IPS-NIHi7 (cell line): Measurements from ENCODE around the gene CSNK2A3.
"Not testable (repeated sequence)": the region's sequence is repeated elsewhere in the genome, so short reads cannot be mapped to it uniquely, and the experiment has no call there.

Experiments
- DNase-seq: peaks from one replicate; pipeline ENCODE4 v3.0.0; 2012; ENCODE audit warnings: mixed read lengths; ENCODE audit errors: extremely low spot score

The CSNK2A3 gene

DNA sequence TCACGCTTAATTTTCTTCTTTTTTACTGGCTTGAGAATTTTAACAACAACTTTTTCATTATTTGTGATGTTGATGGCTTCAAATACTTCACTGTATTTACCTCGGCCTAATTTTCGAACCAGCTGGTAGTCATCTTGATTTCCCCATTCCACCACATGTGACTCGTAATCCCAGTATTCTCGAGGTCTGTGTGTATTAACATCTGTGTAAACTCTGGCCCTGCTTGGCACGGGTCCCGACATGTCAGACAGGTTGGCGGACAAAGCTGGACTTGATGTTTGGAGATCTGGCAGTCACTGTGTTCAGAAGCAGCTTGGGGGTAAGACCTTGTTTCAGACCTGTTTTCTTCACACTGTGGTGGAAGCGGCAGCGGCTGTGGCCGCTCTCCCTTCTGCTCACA lies at the start of gene CSNK2A3:
TSS of gene CSNK2A3 (minus strand) at position 373 of the 400 bp plus-strand sequence. CDS start at position 242, 131 bp downstream.
- DNase-seq = not testable (repeated sequence)

DNA sequence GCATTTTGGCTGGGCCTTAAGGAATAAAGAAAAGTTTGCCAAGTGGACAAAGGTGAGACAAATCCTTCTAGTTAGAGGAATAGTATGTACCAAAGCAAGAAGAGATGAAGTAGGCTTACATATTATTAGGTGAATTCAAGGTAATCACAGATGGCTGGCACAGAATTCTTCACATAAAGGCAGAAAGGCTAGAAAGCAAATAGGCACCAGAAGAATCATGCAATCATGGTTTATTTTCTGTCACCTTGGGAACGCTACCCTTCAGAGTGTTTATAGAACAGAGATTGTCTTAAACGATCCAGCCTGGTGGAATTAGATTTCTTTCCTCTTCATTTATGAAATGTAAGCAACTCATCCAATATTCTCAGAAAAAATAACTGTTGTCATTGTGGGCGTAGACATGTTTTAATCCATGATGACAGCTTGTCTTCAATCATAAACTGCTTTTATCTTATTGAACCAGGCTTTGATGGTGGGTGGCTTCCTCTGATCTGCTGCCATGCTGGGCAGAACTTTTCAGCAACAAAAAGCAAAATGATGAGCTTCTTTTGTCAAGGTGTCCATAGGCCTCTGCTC lies 49.0 kb upstream of the CSNK2A3 start:
- DNase-seq = no peak

DNA sequence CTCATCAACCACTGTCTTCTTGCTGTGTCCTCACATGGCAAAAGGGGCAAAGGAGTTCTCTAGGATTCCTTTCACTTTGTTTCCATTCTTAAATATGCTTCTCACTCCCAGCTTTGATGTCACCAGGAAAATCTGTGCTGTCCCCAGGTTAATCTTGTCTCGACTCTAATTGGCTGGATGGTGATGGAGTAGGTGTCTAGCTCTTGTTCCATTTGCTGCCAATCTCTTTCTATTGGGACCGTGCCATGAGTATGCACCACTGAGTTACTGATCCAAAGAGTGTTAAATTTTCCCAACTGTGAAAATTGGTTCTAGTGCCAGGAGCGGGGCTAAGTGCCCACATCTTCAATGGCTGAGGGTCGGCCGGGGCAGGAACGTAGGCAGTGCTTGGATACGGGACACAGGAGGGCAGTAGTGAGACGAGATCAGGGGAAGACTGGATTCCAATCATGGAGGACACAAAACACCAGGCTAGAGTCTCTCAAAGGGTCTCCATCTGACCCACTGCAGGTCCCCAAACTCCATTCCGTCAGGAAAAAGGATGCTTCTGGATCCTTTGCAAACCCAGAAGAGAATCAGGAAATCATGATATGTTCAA lies 47.7 kb upstream of the CSNK2A3 start:
- DNase-seq = peak; percentile 80

DNA sequence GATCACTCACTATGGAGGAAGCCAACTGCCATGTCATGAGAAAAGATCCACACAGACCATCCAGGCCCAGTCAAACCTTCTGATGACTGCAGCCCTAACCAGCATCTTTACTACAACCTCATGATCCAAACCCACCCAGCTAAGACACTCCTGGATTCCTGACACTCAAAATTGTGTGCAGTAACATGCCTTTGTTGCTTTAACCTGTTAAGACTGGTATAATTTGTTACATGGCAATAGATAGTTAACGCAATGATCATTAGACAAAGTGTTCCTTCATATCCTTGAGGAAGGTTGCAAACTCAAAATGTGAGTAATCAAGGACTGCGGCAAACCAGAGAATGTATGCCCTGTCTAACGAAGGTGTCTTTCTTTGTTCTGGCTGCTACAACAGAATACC lies 47.1 kb upstream of the CSNK2A3 start:
- no peak for DNase-seq

DNA sequence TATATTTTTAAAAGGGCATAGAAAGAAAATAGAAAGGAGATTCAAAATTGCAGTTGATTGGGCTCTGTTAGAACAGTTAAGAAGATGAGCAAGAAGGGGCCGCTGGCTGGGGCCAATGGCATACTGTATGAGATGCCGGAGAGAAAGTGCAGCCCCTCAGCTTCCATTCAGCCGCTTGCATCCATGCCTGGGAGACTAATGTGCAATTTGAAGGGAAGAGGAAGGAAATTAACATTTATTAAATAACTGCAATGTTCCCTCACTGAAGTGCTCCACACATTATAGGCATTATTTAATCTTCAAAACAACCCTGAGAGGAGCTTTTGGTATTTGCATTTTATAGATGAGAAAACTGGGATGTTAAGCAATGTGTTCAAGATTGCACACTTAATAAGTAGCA lies 44.7 kb upstream of the CSNK2A3 start:
- DNase-seq = no peak

DNA sequence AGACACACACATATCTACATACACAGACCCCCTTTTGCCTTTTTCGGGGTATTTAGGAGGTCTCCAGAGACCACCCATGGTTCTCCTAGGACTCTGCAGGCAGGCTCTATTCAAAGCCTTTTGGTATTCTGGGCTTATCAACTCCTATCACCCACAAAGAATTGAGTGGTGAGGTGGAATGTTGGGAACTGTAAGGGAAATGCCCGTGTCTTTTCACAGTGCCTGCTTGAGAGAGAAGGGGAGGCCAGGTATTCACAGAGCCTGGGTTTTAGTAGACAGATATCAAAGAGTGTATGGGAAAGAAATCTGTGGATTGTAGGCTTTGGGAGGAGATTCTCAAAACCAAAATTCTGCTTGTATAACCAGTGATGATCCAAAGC lies 44.0 kb upstream of the CSNK2A3 start:
- no peak for DNase-seq

DNA sequence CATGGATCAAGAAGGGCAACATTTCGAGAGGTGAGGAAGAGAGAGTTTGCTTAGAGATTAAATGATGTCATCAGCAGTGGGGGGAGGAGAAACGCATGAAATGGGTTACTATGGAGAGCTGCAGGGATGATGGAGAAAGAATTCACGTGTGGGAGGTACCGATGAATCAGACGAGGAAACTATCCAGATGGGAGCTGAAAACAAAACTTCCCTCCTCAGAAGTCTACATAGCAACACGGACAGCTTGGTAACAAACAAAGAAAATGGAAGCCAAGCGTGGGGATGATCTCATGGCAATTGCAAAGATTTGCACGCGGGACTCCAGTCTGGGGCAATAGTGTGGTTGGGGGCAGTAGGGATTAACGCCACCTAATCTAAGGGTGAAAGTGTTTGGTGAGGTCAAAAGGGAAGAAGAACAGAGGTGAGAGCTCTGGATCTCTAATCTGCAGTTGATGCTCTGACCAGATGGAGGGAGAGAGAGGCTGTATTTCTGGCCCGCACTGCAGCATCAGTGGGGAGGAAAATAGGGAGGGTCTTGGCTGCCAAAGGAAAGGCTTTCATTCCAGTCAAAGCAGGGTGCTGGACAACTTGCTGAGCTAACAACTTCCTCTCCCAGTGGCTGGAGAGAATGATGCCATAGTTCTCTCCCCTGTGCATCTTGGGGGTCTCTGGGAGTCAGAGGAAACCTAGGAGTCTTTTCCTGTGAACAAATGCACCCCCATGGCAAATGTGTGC lies 43.4 kb upstream of the CSNK2A3 start:
- no peak for DNase-seq

DNA sequence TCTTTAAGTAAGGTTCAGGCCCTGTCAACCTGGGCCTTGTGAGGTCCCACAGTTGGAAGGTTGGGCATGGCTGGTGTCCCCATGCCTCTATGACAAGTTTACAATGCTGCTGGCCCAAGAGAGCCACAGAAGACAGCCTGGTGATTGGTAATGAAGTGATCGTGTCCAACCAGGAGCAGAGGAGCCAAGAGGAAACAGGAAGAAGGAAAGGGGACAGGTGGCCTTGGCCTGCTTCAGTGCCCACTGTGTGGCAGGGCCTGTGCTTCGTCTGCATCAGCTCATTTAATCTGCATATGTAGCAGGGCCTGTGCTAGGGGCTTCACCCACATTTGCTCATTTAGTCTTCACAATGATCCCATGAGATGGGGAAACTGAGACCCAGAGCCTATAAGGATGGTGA lies 42.1 kb upstream of the CSNK2A3 start:
- DNase-seq = no peak

DNA sequence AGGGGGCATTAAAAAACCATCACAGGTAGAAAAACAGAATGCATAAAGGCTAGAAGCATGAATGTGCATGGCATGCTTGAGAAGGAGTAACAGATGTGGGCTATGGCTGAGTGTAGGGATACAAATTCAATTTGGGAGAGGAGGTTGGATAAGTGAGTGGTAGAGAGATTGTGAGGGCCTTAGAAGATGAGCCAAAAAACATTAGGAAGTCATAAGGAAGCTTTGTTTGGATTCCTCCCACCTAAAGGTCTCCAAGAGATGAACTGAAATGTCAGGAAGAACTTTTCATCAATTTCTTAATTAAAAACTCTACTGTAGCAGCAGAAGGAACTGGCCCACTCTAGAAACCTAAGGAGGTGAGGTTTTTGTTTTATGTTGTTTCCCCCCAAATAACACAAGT lies 41.2 kb upstream of the CSNK2A3 start:
- DNase-seq = no peak

DNA sequence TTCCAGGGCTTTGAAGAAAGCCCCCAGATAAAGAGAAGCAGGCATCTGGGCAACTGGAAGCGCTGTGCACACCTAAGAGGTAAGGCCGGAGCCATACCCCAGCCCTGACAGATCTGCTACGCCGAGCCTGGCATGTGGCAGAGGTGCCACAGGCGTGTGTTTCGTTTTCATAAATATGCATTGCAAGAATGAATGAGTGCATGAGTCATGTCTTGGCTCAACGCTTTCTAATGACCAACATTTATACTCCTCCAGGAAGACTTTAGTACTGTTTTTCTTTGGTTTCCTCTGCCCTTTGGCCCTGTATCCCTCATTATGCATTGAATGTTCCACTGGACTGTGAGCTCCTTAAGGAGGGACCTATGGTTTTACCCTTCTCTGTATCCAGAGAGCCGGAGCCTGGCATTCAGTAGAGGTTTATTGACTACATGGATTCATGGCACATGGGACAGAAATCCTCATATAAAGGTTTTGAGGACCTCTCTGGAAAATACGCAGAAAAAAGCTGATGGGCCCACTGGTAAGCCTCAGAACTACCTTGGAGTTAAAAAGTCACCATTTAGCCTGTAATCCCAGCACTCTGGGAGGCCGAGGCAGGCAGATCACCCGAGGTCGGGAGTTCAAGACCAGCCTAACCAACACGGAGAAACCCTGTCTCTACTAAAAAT lies 38.9 kb upstream of the CSNK2A3 start:
- no peak for DNase-seq

DNA sequence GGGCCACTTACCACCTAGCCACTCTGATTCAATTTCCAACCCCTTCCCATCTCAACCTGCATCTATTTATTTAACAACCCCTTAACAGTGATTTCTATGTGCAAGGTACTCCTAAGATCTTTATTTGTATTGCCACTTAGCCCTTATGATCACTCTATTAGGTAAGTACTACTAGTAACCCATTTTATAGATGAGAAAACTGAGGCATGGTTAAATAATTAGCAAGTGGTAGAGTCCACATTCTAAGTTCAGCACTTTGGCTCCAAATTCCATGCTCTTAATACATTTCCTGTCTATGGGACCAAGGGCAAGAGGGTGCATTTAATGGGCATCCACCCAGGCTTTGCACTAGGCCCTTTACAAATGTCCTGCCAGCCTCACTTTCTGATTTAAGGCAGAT lies 38.1 kb upstream of the CSNK2A3 start:
- DNase-seq = no peak

DNA sequence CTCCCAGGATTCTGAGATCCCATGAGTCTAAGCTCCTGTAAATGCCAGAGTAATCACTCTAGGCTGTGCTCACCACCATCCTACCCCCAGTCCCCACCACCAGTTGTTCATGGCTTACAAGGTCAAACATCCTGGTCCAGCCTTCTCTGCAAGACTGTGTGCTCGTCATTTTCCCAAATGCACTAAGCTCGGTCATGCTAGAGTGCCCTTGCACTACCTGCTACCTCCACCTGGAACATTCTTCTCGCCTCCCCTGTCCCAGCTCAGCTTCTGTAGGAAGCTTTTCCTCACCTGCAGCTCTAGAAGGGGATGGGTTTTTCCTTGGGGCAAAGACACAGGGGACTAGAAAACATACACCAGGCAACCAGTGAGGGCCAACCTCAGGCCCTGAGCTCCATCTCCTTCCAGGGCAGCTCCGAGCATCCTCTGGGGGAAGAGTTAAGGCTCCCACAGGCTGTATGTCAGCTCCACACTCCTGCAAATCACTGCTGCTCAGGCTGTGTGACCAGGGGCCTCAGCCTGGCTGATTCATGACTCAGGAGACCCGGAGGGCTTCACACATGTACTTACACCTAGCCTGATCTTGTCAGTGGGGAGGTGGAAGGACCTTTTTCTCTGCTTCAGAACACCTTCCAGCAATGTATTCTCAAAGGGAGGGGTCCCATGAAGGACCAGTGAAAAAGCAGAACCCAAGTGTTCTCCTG lies 37.2 kb upstream of the CSNK2A3 start:
- DNase-seq = no peak

DNA sequence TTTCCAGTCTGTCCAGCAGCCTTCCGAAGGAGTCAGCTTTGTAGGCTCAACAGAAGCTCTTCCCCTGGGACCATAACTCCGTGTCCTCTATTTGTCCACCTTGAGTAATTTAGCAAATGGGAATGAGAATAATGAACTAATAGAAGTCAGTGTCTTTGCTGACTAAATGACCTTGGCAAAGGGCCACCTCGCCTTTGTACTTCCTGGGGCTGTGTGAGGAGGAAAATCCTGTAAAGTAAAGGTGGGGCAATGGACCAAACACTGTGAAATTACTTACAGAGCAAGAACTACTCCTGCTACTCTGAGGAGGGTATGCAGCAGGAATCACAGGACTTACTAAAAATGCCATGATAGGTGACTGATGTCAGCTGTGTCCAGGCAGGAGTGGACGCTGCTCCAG lies 36.2 kb upstream of the CSNK2A3 start:
- no peak for DNase-seq

DNA sequence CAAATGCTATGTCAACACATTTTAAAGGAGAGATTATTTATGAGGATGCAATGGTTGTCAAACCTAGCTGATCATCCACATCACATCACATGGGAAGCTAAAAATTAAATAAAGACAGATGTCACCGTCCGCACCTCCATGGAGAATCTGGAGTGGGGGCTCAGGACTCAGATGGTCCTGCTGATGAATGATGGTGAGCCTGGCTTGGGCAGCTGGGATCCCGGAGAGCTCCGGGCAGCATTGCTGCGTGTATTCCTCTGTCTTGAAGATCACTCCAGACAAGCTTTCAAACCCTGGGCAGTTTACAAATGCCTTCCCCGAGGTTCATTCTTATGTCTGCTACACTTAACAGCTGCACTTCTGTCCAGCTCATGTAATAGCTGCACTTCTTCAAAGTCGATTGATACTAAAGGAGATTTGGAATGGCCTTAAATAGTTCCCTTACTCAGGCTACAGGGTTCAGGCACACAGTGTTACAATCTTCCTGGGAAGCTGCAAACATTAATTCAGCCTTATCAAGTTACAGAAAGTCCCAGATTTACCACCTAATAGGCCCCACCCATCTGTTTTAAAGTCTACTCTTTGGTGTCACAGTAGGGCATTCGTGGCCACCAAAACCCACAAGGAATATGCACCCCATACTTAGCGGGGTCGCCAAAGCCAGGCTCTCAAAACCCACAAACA lies 34.7 kb upstream of the CSNK2A3 start:
- no peak for DNase-seq

DNA sequence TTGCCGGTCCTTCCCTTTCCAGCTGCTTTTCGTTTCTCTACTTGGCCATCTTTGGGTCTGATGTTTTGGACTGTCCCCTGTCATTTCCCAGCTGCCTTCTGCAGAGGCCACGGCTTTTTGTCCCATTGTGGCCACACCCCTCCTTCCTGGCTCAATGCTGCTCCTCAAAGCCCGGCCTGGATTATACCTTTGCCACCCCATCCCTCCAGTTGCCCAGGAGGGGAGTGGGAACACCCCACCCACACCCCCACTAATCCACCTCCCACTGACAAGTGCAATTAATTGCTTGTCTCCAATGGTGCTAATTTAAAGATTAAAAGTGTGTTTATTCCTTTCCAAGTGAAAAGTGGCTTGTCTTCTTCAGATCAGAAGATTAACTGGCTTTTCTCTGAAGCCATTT lies 34.2 kb upstream of the CSNK2A3 start:
- no peak for DNase-seq

DNA sequence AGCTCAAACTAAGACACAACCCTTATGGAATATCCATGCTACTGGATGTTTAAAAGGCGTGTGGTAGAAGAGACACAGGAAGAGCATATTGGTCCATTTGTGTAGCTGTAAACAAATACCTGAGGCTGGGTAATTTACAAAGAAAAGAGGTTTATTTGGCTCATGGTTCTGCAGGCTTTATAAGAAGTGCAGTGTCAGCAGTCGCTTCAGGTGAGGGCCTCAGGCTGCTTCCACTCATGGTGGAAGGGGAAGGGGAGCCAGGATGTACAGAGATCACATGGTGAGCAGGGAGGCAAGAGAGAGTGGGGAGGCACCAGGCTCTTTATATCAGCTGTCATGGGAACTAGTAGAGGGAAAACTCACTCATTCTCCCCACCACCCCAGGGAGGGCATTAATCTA lies 31.8 kb upstream of the CSNK2A3 start:
- no peak for DNase-seq

DNA sequence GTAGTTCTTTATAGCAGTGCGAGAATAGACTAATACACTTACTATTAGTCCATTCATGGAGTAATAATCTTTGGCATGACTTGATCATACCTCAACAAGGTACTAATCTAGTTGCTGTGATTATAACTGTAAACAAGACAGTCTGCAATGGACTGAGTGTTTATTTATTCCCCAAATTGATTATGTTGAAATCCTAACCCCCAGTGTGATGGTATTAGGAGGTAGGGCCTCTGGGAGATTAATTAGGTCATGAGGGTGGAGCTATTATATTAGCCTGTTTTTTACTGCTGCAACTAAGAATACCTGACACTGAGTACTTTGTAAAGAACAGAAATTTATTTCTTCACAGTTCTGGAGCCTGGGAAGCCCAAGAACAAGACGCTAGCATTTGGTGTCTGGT lies 30.9 kb upstream of the CSNK2A3 start:
- no peak for DNase-seq

DNA sequence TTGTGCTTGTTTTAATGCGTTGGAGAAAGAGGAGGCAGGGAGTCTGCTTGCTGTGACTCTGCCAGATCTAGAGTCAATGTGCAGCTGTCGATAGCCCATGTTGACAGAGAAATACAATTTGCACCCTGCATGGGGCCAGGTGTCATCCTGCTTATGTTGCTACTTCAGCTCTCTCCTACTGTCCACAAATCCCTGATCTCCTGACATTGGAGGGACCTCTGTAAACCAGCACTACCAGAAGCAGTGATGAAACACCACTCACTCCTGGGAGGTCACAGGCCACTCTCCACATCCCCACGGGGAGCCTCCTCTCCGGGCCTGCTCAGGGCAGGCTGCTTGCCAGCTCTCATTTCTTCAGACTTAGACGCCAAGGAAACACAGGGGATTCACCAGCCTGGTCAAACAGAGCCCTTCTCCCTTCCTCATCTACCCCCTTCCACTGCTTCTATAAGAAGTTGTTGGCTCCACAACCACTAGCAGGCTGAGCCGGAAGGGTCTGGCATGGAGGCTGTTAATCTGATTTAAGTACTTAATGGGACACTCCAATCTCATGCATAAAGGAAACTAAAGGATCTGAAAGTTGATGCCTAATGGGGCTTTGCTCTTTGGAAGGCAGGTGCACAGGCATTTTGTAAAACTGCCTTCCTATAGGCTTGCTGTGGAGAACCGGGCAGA lies 29.9 kb upstream of the CSNK2A3 start:
- DNase-seq = no peak

DNA sequence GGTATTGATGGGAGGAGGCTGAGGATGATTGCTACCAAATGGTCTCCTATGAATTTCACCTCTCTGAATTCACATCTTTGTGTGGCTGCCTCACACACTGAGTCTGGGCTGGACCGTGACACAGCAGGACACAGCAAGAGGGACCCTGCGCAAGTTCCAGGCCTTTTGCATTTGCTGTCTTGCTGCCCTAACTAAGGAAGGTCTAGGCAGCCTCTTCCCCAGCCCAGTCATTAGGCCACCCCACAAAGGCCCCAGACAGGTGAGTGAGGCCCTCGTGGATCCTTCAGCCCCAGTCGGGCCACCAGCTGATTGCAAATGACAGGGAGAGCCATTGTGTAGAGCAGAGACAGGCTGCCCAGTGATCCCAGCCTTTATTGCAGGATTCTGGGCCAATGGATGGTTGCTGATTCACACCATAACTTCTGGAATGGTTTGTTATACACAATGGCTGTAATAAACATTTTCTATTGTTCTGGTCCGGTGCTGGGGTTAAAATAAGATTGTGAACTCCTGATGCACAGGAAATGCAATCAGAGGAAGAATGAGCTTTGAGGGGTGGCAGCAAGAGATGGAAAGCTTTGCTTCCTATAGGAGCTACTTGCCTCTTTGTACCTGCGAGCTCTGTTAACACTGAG lies 28.5 kb upstream of the CSNK2A3 start:
- DNase-seq = no peak

DNA sequence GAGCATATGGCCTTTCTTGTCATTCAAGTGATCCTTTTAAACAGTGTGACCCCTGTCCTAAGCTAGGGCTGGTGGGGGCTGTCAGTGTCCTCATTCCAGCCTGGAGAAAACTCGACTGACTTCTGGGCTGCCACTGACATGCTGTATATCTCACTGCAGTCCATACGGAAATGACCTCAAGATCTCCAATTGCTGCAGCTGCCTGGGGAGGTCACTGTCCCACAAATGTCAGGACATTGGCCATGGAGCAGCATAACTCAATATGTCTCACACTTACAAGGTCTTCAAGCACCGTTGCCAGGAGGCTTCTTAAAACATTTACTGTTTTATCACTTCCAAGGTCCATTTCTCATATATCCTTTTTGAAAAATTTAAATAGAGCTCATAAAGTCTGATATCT lies 27.8 kb upstream of the CSNK2A3 start:
- no peak for DNase-seq

DNA sequence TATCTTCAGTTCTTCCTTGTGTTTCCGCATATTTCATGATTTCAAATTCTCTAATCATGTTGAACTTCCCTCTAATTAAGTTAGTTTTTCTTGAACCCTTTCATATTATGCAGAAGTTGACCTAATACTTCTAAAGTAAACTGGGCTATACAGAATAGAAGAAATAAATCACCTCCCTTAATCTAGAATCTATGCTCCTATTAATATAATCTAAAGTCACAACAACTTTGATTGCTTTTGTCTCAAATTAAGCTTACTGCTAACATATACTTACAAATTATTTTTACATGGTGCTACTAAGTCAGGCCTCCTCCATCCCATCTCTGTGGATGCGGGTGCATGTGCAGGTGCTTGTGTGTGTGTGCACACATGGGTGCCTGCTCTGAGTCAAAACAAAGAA lies 27.3 kb upstream of the CSNK2A3 start:
- no peak for DNase-seq
